Duodenal mucosa (tissue), 2 donors: ENCODE measurements around the gene CENPS.
"Not testable (repeated sequence)": the region's sequence is repeated elsewhere in the genome, so short reads cannot be mapped to it uniquely, and the experiment has no call there.

Experiments used
- H3K27ac ChIP-seq: one replicate; pipeline ENCODE4 v1.7.0; 2013; ENCODE audit warnings: low read depth, low read length
- H3K27me3 ChIP-seq, 2 donors: one replicate each; pipeline ENCODE4 v1.7.0; 2013; ENCODE audit warnings: low read length in 2 of 2, control low read depth in 1 of 2; ENCODE audit not compliant: insufficient read depth in 2 of 2, control insufficient read depth in 1 of 2
- H3K36me3 ChIP-seq, 2 donors: one replicate each; pipeline ENCODE4 v1.7.0; 2013; ENCODE audit warnings: low read length in 2 of 2, control low read depth in 1 of 2; ENCODE audit not compliant: insufficient read depth in 2 of 2, control insufficient read depth in 1 of 2
- H3K4me1 ChIP-seq, 2 donors: one replicate each; pipeline ENCODE4 v1.7.0; 2013; ENCODE audit warnings: low read length in 2 of 2, control low read depth in 1 of 2; ENCODE audit not compliant: insufficient read depth in 2 of 2, control insufficient read depth in 1 of 2
- H3K4me3 ChIP-seq, 2 donors: one replicate each; pipeline ENCODE4 v1.7.0; 2013; ENCODE audit warnings: low read length in 2 of 2, low read depth in 1 of 2
- H3K9ac ChIP-seq, 2 donors: one replicate each; pipeline ENCODE4 v1.7.0; 2013; ENCODE audit warnings: low read length in 2 of 2, low read depth in 1 of 2
- H3K9me3 ChIP-seq, 2 donors: one replicate each; pipeline ENCODE4 v1.7.0; 2013; ENCODE audit warnings: low read length in 2 of 2, control low read depth in 1 of 2; ENCODE audit not compliant: control insufficient read depth in 1 of 2

CENPS gene

GRCh38 chr1:10419351-10419750, 10.9 kb upstream of the CENPS start:
- H3K9ac ChIP-seq = no peak overlapping the region
- H3K36me3 ChIP-seq = peaks cover 36 to 61% of the 10 kb centered on the region in 2 donors
- H3K27ac ChIP-seq = no peak overlapping the region
- peaks cover 11 to 12% of the 10 kb centered on the region in 2 donors for H3K4me1 ChIP-seq
- H3K9me3 ChIP-seq = no peaks in the 10 kb centered on the region
- H3K4me3 ChIP-seq = no peak overlapping the region
- H3K27me3 ChIP-seq = no peaks in the 10 kb centered on the region

GRCh38 chr1:10421637-10422036, 8.6 kb upstream of the CENPS start:
- Histone ChIP-seq H3K27ac (no peak overlapping the region), H3K4me1 (peaks cover 15 to 19% of the 10 kb centered on the region in 2 donors), H3K36me3 (peaks cover 26 to 44% of the 10 kb centered on the region in 2 donors), H3K9ac (no peak overlapping the region), H3K9me3 (no peaks in the 10 kb centered on the region), H3K27me3 (no peaks in the 10 kb centered on the region), H3K4me3 (no peak overlapping the region)

GRCh38 chr1:10424034-10424433, 6.2 kb upstream of the CENPS start:
- H3K27ac ChIP-seq = no peak overlapping the region
- peaks cover 13 to 22% of the 10 kb centered on the region in 2 donors for H3K36me3 ChIP-seq
- H3K9ac ChIP-seq = no peak overlapping the region
- H3K9me3 ChIP-seq = no peaks in the 10 kb centered on the region
- peaks cover 15 to 31% of the 10 kb centered on the region in 2 donors for H3K4me1 ChIP-seq
- no peak overlapping the region for H3K4me3 ChIP-seq
- H3K27me3 ChIP-seq = no peaks in the 10 kb centered on the region

GRCh38 chr1:10424651-10425050, 5.6 kb upstream of the CENPS start:
- H3K9me3 ChIP-seq = no peaks in the 10 kb centered on the region
- H3K27me3 ChIP-seq = no peaks in the 10 kb centered on the region
- no peak overlapping the region for H3K27ac ChIP-seq
- no peak overlapping the region for H3K9ac ChIP-seq
- peaks cover 16 to 33% of the 10 kb centered on the region in 2 donors for H3K4me1 ChIP-seq
- H3K36me3 ChIP-seq = peaks cover 7 to 16% of the 10 kb centered on the region in 2 donors
- no peak overlapping the region for H3K4me3 ChIP-seq

GRCh38 chr1:10425826-10426534, 4.3 kb upstream of the CENPS start:
- H3K9ac ChIP-seq, H3K27me3 ChIP-seq, H3K4me3 ChIP-seq, H3K36me3 ChIP-seq, H3K27ac ChIP-seq, H3K9me3 ChIP-seq: not testable (repeated sequence)
- H3K4me1 ChIP-seq = peaks cover 20 to 41% of the 10 kb centered on the region in 2 donors

- H3K9ac ChIP-seq, H3K27ac ChIP-seq, H3K27me3 ChIP-seq: not testable (repeated sequence)
These were observed 3.7 kb upstream of the CENPS start for GRCh38 chr1:10426535-10426848.

GRCh38 chr1:10428984-10429383, 1.2 kb upstream of the CENPS start:
- Histone ChIP-seq H3K4me3 (no peak overlapping the region), H3K27ac (no peak overlapping the region), H3K4me1 (peaks cover 32 to 63% of the 10 kb centered on the region in 2 donors), H3K27me3 (no peaks in the 10 kb centered on the region), H3K9ac (no peak overlapping the region), H3K9me3 (no peaks in the 10 kb centered on the region), H3K36me3 (no peaks in the 10 kb centered on the region)

More at GRCh38 chr1:10426535-10426848, 3.7 kb upstream of the CENPS start:
- not testable (repeated sequence) for H3K4me3 ChIP-seq, H3K9me3 ChIP-seq, H3K36me3 ChIP-seq
- peaks cover 24 to 46% of the 10 kb centered on the region in 2 donors for H3K4me1 ChIP-seq

GRCh38 chr1:10429868-10430215, 391 bp upstream of the CENPS start:
- peaks cover 32 to 55% of the 10 kb centered on the region in 2 donors for H3K4me1 ChIP-seq
- peak overlapping the region; percentile 91 to 92 for H3K4me3 ChIP-seq
- peak overlapping the region; percentile 64 to 91 for H3K9ac ChIP-seq
- no peaks in the 10 kb centered on the region for H3K36me3 ChIP-seq
- no peaks in the 10 kb centered on the region for H3K9me3 ChIP-seq
- no peaks in the 10 kb centered on the region for H3K27me3 ChIP-seq
- H3K27ac ChIP-seq = no peak overlapping the region

GRCh38 chr1:10431070-10431730, 967 bp downstream of the CENPS start:
- no peak overlapping the region for H3K27ac ChIP-seq
- peaks cover 32 to 48% of the 10 kb centered on the region in 2 donors for H3K4me1 ChIP-seq
- no peaks in the 10 kb centered on the region for H3K36me3 ChIP-seq
- H3K4me3 ChIP-seq = peak overlapping the region; percentile 91 to 92
- no peaks in the 10 kb centered on the region for H3K27me3 ChIP-seq
- no peaks in the 10 kb centered on the region for H3K9me3 ChIP-seq
- H3K9ac ChIP-seq = peak overlapping the region; percentile 67 to 71

GRCh38 chr1:10432910-10433700, 2.9 kb downstream of the CENPS start:
- Histone ChIP-seq H3K27me3 (no peaks in the 10 kb centered on the region), H3K9ac (peak overlapping the region; percentile 19 to 27), H3K27ac (no peak overlapping the region), H3K4me3 (peak overlapping the region; percentile 10 to 25), H3K36me3 (no peaks in the 10 kb centered on the region), H3K4me1 (peaks cover 36 to 42% of the 10 kb centered on the region in 2 donors), H3K9me3 (no peaks in the 10 kb centered on the region)
